Right lung (tissue), 5 donors: ENCODE data around the gene KCTD11. TPM values are rescaled to one million over a fixed set of nuclear protein-coding genes. Genes with fewer than 3 reads are reported as not detected.
"Not testable (repeated sequence)": the region's sequence is repeated elsewhere in the genome, so short reads cannot be mapped to it uniquely, and the experiment has no call there.

ENCODE experiments used
- DNase-seq, 2 donors: peaks; one replicate each; pipeline ENCODE4 v3.0.0-alpha.2; 2013
- polyA plus RNA-seq, 5 donors: library from polyadenylated mRNA; unstranded; fragments of 120-200 nt; gene quantifications; one replicate each; pipeline versions ENCODE4 v1.2.1 to v1.2.3, GENCODE V29; 2013; ENCODE audit warnings: inconsistent platforms in 1 of 5, low replicate concordance in 1 of 5; ENCODE audit not compliant: insufficient read length in 5 of 5, insufficient read depth in 1 of 5

KCTD11 gene
- polyA plus RNA-seq, 5 donors, result 9.6 to 13.9 (median 10.3) TPM

GRCh38 chr17:7337600-7337999 is 14.4 kb upstream of the KCTD11 start:
- DNase-seq, result not testable (repeated sequence)

DNA sequence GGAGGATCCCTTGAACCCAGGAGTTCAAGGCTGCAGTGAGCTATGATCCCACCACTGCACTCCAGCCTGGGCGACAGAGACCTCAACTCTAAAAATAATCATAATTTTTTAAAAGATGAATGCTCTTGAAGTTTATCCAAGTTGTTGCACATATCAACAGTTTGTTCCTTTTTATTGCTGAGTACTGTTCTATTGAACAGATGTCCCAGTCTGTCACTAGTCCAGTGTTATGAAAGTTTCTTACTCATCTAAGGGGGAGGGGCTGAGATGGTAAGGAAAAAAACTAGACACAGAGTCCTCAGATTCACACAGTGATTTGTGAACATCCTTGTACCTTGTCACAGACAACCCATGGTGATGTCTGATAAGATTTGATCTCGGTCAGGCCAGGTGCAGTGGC is 11.8 kb upstream of the KCTD11 start:
- DNase-seq, result no peak

- no peak for DNase-seq
These were observed 10.1 kb upstream of the KCTD11 start for GRCh38 chr17:7341842-7342241.

DNA sequence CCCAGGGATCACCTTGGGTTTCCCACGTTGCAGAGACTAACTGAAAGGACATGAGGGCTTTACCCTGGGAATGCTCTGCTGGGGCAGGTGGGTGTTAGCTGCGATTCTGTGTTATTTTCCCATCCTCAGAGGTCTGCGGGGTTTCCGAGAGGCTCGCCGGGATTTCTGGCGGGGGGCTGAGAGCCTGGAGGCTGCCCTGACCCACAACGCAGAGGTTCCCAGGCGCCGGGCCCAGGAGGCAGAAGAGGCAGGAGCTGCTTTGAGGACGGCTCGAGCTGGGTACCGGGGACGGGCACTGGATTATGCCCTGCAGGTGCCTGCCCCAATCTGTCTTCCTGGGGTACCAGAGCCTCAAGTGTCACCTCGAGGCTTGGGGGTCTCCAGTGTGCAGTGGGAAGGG is 8.7 kb upstream of the KCTD11 start:
- DNase-seq, result no peak

GRCh38 chr17:7346761-7347614 is 5.0 kb upstream of the KCTD11 start:
- DNase-seq, result no peak

- DNase-seq, result no peak
These were observed 4.1 kb upstream of the KCTD11 start for GRCh38 chr17:7347630-7348477.

- DNase-seq, result no peak
These were observed 3.3 kb upstream of the KCTD11 start for GRCh38 chr17:7348478-7349242.

- no peak for DNase-seq
These were observed 534 bp downstream of the KCTD11 start for GRCh38 chr17:7352503-7352889.

DNA sequence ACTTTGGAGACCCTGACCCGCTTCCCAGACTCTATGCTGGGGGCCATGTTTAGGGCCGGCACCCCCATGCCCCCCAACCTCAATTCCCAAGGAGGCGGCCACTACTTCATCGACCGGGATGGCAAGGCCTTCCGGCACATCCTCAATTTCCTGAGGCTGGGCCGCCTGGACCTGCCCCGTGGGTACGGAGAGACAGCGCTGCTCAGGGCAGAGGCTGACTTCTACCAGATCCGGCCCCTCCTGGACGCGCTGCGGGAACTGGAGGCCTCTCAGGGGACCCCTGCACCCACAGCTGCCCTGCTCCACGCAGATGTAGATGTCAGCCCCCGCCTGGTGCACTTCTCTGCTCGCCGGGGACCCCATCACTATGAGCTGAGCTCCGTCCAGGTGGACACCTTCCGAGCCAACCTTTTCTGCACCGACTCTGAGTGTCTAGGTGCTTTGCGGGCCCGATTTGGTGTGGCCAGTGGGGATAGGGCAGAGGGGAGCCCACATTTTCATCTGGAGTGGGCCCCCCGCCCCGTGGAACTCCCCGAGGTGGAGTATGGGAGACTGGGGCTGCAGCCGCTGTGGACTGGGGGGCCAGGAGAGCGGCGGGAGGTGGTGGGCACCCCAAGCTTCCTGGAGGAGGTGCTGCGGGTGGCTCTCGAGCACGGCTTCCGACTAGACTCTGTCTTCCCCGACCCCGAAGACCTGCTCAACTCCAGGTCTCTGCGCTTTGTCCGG is 1.1 kb downstream of the KCTD11 start:
- no peak for DNase-seq

- no peak for DNase-seq
These were observed 2.4 kb downstream of the KCTD11 start for GRCh38 chr17:7354262-7354843.

DNA sequence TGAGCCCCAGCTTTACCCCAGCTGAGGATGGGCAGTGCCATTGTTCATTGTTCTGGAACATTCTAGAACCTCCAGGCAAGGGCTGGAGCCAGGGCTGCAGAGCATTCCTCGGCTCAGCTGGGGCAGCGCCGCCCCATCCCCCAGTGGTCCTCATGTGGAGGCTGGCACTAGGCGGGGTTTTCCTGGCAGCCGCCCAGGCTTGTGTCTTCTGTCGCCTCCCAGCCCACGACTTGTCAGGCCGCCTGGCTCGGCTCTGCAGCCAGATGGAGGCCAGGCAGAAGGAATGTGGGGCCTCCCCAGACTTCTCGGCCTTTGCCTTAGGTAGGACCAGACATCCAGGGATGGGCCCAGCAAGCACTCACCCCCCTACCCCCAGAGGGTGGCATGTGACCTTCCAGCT is 3.1 kb downstream of the KCTD11 start, which contains the start of gene TMEM95:
Gene TMEM95, plus strand, starts transcription at position 104 of the 400 bp plus-strand sequence. Its CDS starts 49 bp downstream, at position 153.
- peak in 1 of 2 donors; percentile 34 for DNase-seq

DNA sequence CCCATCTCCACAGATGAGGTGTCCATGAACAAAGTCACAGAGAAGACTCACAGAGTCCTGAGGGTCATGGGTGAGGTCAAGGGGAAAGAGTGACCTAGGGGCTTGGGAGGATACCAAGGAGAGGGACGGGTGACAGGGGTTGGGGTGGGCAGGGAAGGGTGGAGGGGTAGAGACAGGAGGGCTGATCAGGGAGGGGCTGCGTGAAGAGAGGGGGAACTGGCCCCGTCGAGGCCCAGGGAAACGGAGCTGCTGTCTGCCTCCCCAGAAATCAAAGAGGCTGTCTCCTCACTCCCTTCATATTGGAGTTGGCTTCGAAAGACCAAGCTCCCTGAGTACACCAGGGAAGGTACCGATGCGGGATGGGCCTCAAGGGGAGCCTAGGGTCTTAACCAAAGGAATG is 3.6 kb downstream of the KCTD11 start:
- no peak for DNase-seq

- DNase-seq, result peak; percentile 44 to 59
These were observed 4.1 kb downstream of the KCTD11 start for GRCh38 chr17:7356072-7356549.

- no peak for DNase-seq
These were observed 4.8 kb downstream of the KCTD11 start for GRCh38 chr17:7356756-7357155.

GRCh38 chr17:7357381-7357780 is 5.4 kb downstream of the KCTD11 start:
- DNase-seq, result no peak

DNA sequence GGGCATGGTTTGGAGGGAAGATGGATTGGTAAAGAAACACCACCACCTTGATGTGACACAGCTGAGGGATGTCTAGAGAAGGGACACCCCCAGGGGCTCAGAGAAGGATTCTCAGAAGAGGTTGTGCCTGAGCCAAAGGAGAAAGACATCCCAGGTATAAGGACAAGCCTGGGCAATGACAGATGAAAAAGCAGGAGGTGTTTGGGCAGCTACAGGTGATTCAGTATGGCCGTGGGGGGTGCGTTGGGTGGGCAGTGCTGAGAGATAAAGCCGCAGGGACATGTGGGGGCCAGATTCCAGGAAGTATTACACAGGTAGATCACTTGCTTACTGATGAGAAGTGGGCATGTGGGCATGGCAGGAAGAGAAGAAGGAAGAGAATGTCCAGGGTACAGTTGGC is 9.9 kb downstream of the KCTD11 start:
- DNase-seq, result no peak

GRCh38 chr17:7363311-7363710 is 11.3 kb downstream of the KCTD11 start:
- DNase-seq, result no peak

GRCh38 chr17:7365963-7366362 is 14.0 kb downstream of the KCTD11 start:
- not testable (repeated sequence) for DNase-seq

GRCh38 chr17:7367083-7367482 is 15.1 kb downstream of the KCTD11 start:
- no peak for DNase-seq

DNA sequence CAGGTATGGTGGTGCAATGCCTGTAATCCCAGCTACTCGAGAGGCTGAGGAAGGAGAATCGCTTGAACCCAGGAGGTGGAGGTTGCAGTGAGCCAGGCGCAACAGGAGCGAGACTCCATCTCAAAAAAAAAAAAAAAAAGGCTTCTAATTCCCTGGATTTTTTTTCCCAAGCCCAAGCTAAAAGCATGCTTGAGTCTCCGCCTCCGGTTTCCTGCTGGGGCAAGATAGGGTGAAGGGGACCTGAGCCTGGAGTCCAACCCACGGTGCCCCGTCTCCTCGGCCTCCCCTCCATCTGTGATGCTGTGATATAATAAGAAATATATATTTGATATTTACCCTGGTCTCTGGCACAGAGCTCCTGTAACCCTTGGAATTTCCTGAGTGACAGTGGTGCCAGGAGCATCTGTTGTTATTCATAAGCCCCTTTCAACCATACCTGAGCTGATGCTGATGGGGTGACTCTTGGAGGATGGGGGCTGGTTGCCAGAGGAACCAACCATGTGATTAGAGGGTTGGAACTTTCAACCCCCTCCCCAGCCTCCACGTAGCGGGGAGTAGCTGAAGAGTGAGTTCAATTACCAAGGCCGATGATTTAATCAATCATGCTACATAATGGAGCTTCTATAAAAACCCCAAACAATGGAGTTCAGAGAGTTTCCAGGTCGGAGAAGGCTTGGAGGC is 16.1 kb downstream of the KCTD11 start:
- DNase-seq, result no peak
